ENCODE measurements around the gene SMARCA4. TPM values are rescaled to one million over a fixed set of nuclear protein-coding genes. Genes with fewer than 3 reads are reported as not detected.
"Not testable (repeated sequence)": the region's sequence is repeated elsewhere in the genome, so short reads cannot be mapped to it uniquely, and the experiment has no call there.

The SMARCA4 gene
- total RNA-seq, 1 donor from 2014 or later = 313 TPM

DNA sequence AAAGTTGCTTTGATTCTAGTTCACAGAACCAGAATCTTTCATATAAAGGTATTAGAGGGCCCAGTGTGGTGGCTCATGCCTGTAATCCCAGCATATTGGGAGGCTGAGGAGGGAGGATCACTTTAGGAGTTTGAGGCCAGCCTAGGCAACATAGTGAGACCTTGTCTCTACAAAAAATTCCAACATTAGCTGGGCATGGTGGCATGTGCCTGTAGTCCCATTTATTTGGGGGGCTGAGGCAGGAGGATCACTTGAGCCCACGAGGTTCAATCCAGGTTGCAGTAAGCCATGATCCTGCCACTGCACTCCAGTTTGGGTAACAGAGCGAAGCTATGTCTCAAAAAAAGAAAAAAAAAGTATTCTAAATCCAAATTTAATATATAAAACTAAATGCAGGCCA, 137.5 kb downstream of the SMARCA4 start:
- DNase-seq (ENCODE audit: low read depth) = no peak

DNA sequence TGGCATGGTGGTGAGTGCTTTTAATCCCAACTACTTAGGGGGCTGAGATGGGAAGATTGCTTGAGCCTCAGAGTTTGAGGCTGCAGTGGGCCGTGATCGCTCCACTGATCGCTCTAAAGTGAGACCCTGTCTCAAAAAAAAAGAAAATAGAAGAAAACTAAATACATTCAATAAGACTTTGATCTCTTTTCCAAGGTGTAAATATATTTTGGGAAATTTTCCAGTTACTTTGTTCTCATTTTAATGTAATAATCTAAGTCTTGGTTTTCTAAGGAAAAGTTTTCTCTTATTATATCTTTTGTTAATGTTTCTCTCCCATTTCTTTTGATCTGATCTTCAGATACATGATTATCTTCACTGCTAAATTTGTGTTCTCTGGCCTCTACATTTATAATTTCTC, 138.0 kb downstream of the SMARCA4 start:
- DNase-seq (ENCODE audit: low read depth) = no peak

- no peak for DNase-seq (ENCODE audit: low read depth)
These were observed 139.2 kb downstream of the SMARCA4 start for GRCh38 chr19:11100049-11100448.

- DNase-seq (ENCODE audit: low read depth) = no peak
These were observed 140.2 kb downstream of the SMARCA4 start for GRCh38 chr19:11101057-11101456.

GRCh38 chr19:11102944-11103343, 142.1 kb downstream of the SMARCA4 start:
- no peak for DNase-seq (ENCODE audit: low read depth)

DNA sequence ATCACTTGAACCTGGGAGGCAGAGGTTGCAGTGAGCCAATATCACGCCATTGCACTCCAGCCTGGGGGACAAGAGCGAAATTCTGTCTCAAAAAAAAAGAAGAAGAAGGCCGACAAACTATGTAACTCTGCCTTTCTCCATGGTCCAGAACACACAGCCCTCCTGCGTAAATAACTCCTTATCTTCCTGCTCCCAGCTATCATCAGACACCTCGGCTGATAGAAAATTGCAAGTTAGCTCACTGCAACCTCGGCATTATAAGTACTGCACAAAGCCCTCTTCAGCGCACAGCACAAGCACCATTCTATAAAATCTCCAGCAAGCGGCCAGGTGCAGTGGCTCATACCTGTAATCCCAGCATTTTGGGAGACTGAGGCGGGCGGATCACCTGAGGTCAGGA, 142.8 kb downstream of the SMARCA4 start:
- not testable (repeated sequence) for DNase-seq (ENCODE audit: low read depth)

DNA sequence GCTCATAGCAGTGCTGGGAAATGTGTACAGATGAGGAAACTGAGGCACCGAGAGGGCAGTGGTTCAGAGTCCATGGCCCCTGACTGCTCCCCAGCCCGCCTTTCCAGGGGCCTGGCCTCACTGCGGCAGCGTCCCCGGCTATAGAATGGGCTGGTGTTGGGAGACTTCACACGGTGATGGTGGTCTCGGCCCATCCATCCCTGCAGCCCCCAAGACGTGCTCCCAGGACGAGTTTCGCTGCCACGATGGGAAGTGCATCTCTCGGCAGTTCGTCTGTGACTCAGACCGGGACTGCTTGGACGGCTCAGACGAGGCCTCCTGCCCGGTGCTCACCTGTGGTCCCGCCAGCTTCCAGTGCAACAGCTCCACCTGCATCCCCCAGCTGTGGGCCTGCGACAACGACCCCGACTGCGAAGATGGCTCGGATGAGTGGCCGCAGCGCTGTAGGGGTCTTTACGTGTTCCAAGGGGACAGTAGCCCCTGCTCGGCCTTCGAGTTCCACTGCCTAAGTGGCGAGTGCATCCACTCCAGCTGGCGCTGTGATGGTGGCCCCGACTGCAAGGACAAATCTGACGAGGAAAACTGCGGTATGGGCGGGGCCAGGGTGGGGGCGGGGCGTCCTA, 144.3 kb downstream of the SMARCA4 start:
- no peak for DNase-seq (ENCODE audit: low read depth)

GRCh38 chr19:11106477-11106876, 145.6 kb downstream of the SMARCA4 start:
- no peak for DNase-seq (ENCODE audit: low read depth)

GRCh38 chr19:11108746-11109145, 147.9 kb downstream of the SMARCA4 start:
- no peak for DNase-seq (ENCODE audit: low read depth)

- no peak for DNase-seq (ENCODE audit: low read depth)
These were observed 150.4 kb downstream of the SMARCA4 start for GRCh38 chr19:11111117-11111770.

- no peak for DNase-seq (ENCODE audit: low read depth)
These were observed 150.9 kb downstream of the SMARCA4 start for GRCh38 chr19:11111771-11112144.

Other genes with a start within 250 kb of the SMARCA4 start
- gene DNM2, start 243.0 kb upstream of the SMARCA4 start, total RNA-seq = 116 and 347 TPM in 2 replicates
- 33.6 and 46.4 TPM in 2 replicates for gene TMED1, start 124.8 kb upstream of the SMARCA4 start, total RNA-seq
- gene C19orf38, start 112.6 kb upstream of the SMARCA4 start, total RNA-seq = 0.85 TPM in 1 of 2 replicates, not detected in the other
- gene CARM1, start 89.5 kb upstream of the SMARCA4 start, total RNA-seq = 18.6 and 37.3 TPM in 2 replicates
- 67.5 and 148 TPM in 2 replicates for gene YIPF2, start 32.4 kb upstream of the SMARCA4 start, total RNA-seq
- 38.9 and 48.6 TPM in 2 replicates for gene TIMM29, start 32.2 kb upstream of the SMARCA4 start, total RNA-seq
- gene LDLR, start 128.4 kb downstream of the SMARCA4 start, total RNA-seq = 76.7 and 173 TPM in 2 replicates
- 1.5 and 29.3 TPM in 2 replicates for gene SPC24, start 194.8 kb downstream of the SMARCA4 start, total RNA-seq
- 26.0 and 233 TPM in 2 replicates for gene KANK2, start 236.5 kb downstream of the SMARCA4 start, total RNA-seq